Thymus (tissue), 11 donors: ENCODE results near the gene SAPCD2. TPM values are rescaled to one million over a fixed set of nuclear protein-coding genes. Genes with fewer than 3 reads are reported as not detected.

Experiments used
- DNase-seq, 9 donors: peaks; one replicate each; pipeline ENCODE4 v3.0.0-alpha.2; 2013; ENCODE audit warnings: low spot score in 9 of 9, low read depth in 6 of 9, missing footprints in 1 of 9
- H3K27ac ChIP-seq, 2 donors: one replicate each; pipeline ENCODE4 v1.5.1; 2013; ENCODE audit warnings: control low read depth in 1 of 2, low read depth in 1 of 2, low read length in 1 of 2, mild to moderate bottlenecking in 1 of 2, moderate library complexity in 1 of 2
- H3K27me3 ChIP-seq, 2 donors: one replicate each; pipeline ENCODE4 v1.5.1; 2013; ENCODE audit warnings: low read length in 1 of 2; ENCODE audit not compliant: control insufficient read depth in 2 of 2, insufficient read depth in 1 of 2
- H3K36me3 ChIP-seq, 2 donors: one replicate each; pipeline ENCODE4 v1.5.1; 2013; ENCODE audit warnings: low read length in 1 of 2, mild to moderate bottlenecking in 1 of 2, moderate library complexity in 1 of 2; ENCODE audit not compliant: control insufficient read depth in 2 of 2, insufficient read depth in 2 of 2
- H3K4me1 ChIP-seq, 2 donors: one replicate each; pipeline ENCODE4 v1.5.1; 2013; ENCODE audit warnings: low read length in 2 of 2; ENCODE audit not compliant: control insufficient read depth in 2 of 2, insufficient read depth in 2 of 2
- H3K4me3 ChIP-seq, 2 donors: one replicate each; pipeline ENCODE4 v1.5.1; 2013; ENCODE audit warnings: low read length in 2 of 2, control low read depth in 1 of 2, mild to moderate bottlenecking in 1 of 2
- H3K9me3 ChIP-seq, 2 donors: one replicate each; pipeline ENCODE4 v1.5.1; 2013; ENCODE audit warnings: low read length in 1 of 2, mild to moderate bottlenecking in 1 of 2; ENCODE audit not compliant: control insufficient read depth in 2 of 2, insufficient read depth in 1 of 2
- WGBS: extraction: QIAGEN DNeasy Blood & Tissue Kit; methylation state at CpG from one replicate; pipeline ENCODE4 v1.1.7; 2013; 5-methylcytosine and 5-hydroxymethylcytosine counted together
- polyA plus RNA-seq: library from polyadenylated mRNA; stranded (reverse); fragments of 200-250 nt; gene quantifications from one replicate; pipeline ENCODE4 v1.2.3, GENCODE V29; 2013
- total RNA-seq: library from RNA; stranded (reverse); fragments of 120-200 nt; gene quantifications from one replicate; pipeline ENCODE4 v1.2.4, GENCODE V29; 2013
- donor health status: healthy.

SAPCD2 gene
- total and polyA plus RNA-seq, 2 donors: 0.87 to 6.3 TPM

GRCh38 chr9:137052998-137053943 is 17.1 kb downstream of the SAPCD2 start:
- Histone ChIP-seq H3K4me1 (peaks cover 0 to 9% of the 10 kb centered on the region in 2 donors), H3K27me3 (peaks cover 63 to 90% of the 10 kb centered on the region in 2 donors), H3K4me3 (peak overlapping the region in 1 of 2 donors; percentile 33), H3K36me3 (no peaks in the 10 kb centered on the region), H3K27ac (no peak overlapping the region), H3K9me3 (peaks cover 2 to 8% of the 10 kb centered on the region in 2 donors)
- no peak for DNase-seq
- 13% methylated on average over 71 of the region's 71 CpGs for WGBS

GRCh38 chr9:137052293-137052692 is 18.1 kb downstream of the SAPCD2 start:
- WGBS: 88% methylated on average over 8 of the region's 8 CpGs
- H3K9me3 ChIP-seq: peaks cover 2 to 8% of the 10 kb centered on the region in 2 donors
- peaks cover 0 to 9% of the 10 kb centered on the region in 2 donors for H3K4me1 ChIP-seq
- H3K4me3 ChIP-seq: no peak overlapping the region
- no peak for DNase-seq
- no peak overlapping the region for H3K27ac ChIP-seq
- H3K27me3 ChIP-seq: peaks cover 72 to 93% of the 10 kb centered on the region in 2 donors
- no peaks in the 10 kb centered on the region for H3K36me3 ChIP-seq

GRCh38 chr9:137051145-137051724 is 19.1 kb downstream of the SAPCD2 start:
- Histone ChIP-seq H3K27me3 (peaks cover 82 to 97% of the 10 kb centered on the region in 2 donors), H3K27ac (no peak overlapping the region), H3K36me3 (no peaks in the 10 kb centered on the region), H3K9me3 (peaks cover 2 to 8% of the 10 kb centered on the region in 2 donors), H3K4me3 (no peak overlapping the region), H3K4me1 (peaks cover 0 to 13% of the 10 kb centered on the region in 2 donors)
- no peak for DNase-seq
- WGBS: 95% methylated on average over 17 of the region's 17 CpGs

GRCh38 chr9:137050570-137050969 is 19.8 kb downstream of the SAPCD2 start:
- peaks cover 87 to 96% of the 10 kb centered on the region in 2 donors for H3K27me3 ChIP-seq
- DNase-seq: no peak
- H3K4me1 ChIP-seq: peaks cover 0 to 16% of the 10 kb centered on the region in 2 donors
- H3K36me3 ChIP-seq: no peaks in the 10 kb centered on the region
- peaks cover 2 to 8% of the 10 kb centered on the region in 2 donors for H3K9me3 ChIP-seq
- no peak overlapping the region for H3K27ac ChIP-seq
- no peak overlapping the region for H3K4me3 ChIP-seq
- 93% methylated on average over 5 of the region's 5 CpGs for WGBS

GRCh38 chr9:137049544-137050449 is 20.6 kb downstream of the SAPCD2 start:
- Histone ChIP-seq H3K4me1 (peaks cover 0 to 15% of the 10 kb centered on the region in 2 donors), H3K27me3 (peaks cover 90 to 96% of the 10 kb centered on the region in 2 donors), H3K4me3 (no peak overlapping the region), H3K9me3 (peaks cover 2 to 8% of the 10 kb centered on the region in 2 donors), H3K27ac (no peak overlapping the region), H3K36me3 (no peaks in the 10 kb centered on the region)
- 46% methylated on average over 38 of the region's 38 CpGs for WGBS
- peak in 1 of 9 donors; percentile 46 for DNase-seq

- WGBS: 42% methylated on average over 72 of the region's 72 CpGs
- H3K4me1 ChIP-seq: peaks cover 0 to 19% of the 10 kb centered on the region in 2 donors
- H3K27me3 ChIP-seq: peaks cover 90 to 96% of the 10 kb centered on the region in 2 donors
- no peak overlapping the region for H3K4me3 ChIP-seq
- H3K27ac ChIP-seq: no peak overlapping the region
- no peaks in the 10 kb centered on the region for H3K36me3 ChIP-seq
- peaks cover 2 to 12% of the 10 kb centered on the region in 2 donors for H3K9me3 ChIP-seq
- DNase-seq: no peak
These were observed 21.5 kb downstream of the SAPCD2 start for GRCh38 chr9:137048655-137049543.

GRCh38 chr9:137046088-137046787 is 24.1 kb downstream of the SAPCD2 start, which contains the start of gene NPDC1:
TSS of gene NPDC1 (minus strand) at chr9:137046177. CDS start at chr9:137045989, 188 bp downstream.
- WGBS: under 1% methylated on average over 57 of the region's 57 CpGs
- peaks cover 77 to 89% of the 10 kb centered on the region in 2 donors for H3K27me3 ChIP-seq
- H3K27ac ChIP-seq: no peak within 1 kb of the TSS
- H3K36me3 ChIP-seq: no peaks in the 10 kb centered on the region
- peak within 1 kb of the TSS in 1 of 2 donors; percentile 38 for H3K4me3 ChIP-seq
- DNase-seq: peak in 6 of 9 donors; percentile 50 to 80 (median 70)
- H3K4me1 ChIP-seq: peaks cover 0 to 16% of the 10 kb centered on the region in 2 donors
- peaks cover 2 to 12% of the 10 kb centered on the region in 2 donors for H3K9me3 ChIP-seq
